Measurements from ENCODE around the gene EYS.

Gene EYS

DNA sequence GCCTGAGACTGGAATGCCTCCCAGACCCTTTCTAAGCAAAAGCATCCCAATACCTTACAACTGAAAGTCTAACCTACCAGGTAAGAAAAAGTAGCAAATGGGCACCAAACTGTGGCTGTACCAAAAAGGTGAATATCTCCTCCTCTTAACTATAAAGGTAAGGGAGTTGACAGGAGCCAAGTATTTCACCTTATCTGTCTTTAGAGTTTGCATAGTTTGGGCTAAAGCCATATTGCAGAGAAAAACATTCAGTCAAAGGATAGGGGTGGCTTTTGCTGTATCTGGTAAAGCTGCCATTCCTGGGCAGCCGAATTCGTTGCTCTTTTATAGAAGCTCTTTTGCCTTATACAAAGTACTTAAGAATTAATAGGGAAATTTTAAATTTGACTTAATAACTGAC, 2033.3 kb downstream of the EYS start:
- no peak for TF ChIP-seq SIN3A (IDR thresholded peaks at IDR 0.05; ENCODE audit: borderline replicate concordance, insufficient read depth, low read length)
- no peak for TF ChIP-seq TAF1 (IDR thresholded peaks at IDR 0.05; ENCODE audit: borderline replicate concordance, insufficient read depth, low read length)
- TF ChIP-seq, protein P1, sequence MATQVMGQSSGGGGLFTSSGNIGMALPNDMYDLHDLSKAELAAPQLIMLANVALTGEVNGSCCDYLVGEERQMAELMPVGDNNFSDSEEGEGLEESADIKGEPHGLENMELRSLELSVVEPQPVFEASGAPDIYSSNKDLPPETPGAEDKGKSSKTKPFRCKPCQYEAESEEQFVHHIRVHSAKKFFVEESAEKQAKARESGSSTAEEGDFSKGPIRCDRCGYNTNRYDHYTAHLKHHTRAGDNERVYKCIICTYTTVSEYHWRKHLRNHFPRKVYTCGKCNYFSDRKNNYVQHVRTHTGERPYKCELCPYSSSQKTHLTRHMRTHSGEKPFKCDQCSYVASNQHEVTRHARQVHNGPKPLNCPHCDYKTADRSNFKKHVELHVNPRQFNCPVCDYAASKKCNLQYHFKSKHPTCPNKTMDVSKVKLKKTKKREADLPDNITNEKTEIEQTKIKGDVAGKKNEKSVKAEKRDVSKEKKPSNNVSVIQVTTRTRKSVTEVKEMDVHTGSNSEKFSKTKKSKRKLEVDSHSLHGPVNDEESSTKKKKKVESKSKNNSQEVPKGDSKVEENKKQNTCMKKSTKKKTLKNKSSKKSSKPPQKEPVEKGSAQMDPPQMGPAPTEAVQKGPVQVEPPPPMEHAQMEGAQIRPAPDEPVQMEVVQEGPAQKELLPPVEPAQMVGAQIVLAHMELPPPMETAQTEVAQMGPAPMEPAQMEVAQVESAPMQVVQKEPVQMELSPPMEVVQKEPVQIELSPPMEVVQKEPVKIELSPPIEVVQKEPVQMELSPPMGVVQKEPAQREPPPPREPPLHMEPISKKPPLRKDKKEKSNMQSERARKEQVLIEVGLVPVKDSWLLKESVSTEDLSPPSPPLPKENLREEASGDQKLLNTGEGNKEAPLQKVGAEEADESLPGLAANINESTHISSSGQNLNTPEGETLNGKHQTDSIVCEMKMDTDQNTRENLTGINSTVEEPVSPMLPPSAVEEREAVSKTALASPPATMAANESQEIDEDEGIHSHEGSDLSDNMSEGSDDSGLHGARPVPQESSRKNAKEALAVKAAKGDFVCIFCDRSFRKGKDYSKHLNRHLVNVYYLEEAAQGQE (IDR thresholded peaks at IDR 0.05; ENCODE audit: insufficient read depth in 1 of 2, low read depth in 2 of 2, low read length in 2 of 2), result no peak
- TF ChIP-seq POLR2AphosphoS5 (IDR thresholded peaks at IDR 0.05; ENCODE audit: low read depth, low read length), result no peak
- no peak for TF ChIP-seq FOXP2 (optimal IDR thresholded peaks at IDR 0.05; ENCODE audit: borderline replicate concordance, extremely low read depth, extremely low read length, insufficient read depth)

DNA sequence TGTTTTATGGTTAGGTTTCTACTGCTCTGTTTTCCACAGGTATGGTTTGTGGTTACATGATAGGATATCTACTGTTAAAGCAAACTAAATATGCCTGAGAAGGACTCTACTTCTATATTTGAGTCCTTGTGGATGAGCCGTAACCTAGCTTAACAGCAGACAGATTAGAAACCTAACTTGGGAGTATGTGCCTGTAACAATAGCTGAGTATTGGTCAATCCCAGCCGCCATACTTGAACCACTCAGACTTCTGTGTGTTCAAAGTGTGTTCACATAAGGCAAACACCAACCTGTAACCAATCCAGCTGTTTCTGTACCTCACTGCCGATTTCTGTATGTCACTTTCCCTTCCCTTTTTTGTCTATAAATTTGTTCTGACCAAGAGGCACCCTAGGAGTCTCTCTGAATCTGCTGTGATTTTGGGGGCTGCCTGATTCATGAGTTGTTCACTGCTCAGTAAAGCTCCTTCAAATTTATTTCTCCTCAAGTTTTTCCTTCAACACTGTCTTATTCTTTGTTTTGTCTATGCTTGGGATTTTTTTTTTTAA, 2034.4 kb downstream of the EYS start:
- TF ChIP-seq SIN3A (IDR thresholded peaks at IDR 0.05; ENCODE audit: borderline replicate concordance, insufficient read depth, low read length) (no peak), TAF1 (IDR thresholded peaks at IDR 0.05; ENCODE audit: borderline replicate concordance, insufficient read depth, low read length) (no peak), FOXP2 (optimal IDR thresholded peaks at IDR 0.05; ENCODE audit: borderline replicate concordance, extremely low read depth, extremely low read length, insufficient read depth) (no peak), POLR2AphosphoS5 (IDR thresholded peaks at IDR 0.05; ENCODE audit: low read depth, low read length) (no peak)
- TF ChIP-seq, protein P1 (IDR thresholded peaks at IDR 0.05; ENCODE audit: insufficient read depth in 1 of 2, low read depth in 2 of 2, low read length in 2 of 2), result no peak

DNA sequence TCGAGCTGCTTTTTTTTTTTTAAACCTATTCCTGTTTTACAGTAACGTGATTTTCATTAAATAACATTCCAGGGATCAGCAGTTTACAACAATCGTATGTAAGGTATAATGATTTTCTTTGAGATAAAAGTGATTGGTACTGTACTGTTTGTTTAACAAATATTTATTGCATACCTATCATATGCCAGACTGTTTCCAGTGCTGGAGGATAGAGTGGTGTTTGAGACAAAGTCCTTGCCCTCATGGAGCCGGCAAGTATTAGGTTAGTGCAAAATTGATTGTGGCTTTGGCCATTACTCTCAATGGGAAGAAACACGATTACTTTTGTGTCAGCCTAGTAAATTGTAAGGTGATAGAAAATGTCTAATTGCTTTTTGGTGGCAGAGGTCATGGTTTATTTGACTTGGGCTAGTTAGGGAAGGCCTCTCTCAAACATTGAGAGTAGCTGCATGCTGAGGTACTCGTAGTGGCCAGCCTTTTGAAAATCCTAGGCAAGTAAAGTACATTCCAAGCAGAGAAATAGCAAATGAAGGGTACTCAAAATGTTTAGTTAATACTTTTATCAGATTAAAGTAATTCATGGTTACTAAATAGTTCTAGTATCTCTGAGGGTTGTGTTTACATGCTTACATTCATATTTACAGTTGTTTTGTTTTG, 2035.8 kb downstream of the EYS start:
- TF ChIP-seq, protein P1 (IDR thresholded peaks at IDR 0.05; ENCODE audit: insufficient read depth in 1 of 2, low read depth in 2 of 2, low read length in 2 of 2), result no peak
- TF ChIP-seq FOXP2 (optimal IDR thresholded peaks at IDR 0.05; ENCODE audit: borderline replicate concordance, extremely low read depth, extremely low read length, insufficient read depth) (no peak), TAF1 (IDR thresholded peaks at IDR 0.05; ENCODE audit: borderline replicate concordance, insufficient read depth, low read length) (no peak), SIN3A (IDR thresholded peaks at IDR 0.05; ENCODE audit: borderline replicate concordance, insufficient read depth, low read length) (no peak), POLR2AphosphoS5 (IDR thresholded peaks at IDR 0.05; ENCODE audit: low read depth, low read length) (no peak)
